ENCODE measurements around the gene BTBD16.

BTBD16 gene

DNA sequence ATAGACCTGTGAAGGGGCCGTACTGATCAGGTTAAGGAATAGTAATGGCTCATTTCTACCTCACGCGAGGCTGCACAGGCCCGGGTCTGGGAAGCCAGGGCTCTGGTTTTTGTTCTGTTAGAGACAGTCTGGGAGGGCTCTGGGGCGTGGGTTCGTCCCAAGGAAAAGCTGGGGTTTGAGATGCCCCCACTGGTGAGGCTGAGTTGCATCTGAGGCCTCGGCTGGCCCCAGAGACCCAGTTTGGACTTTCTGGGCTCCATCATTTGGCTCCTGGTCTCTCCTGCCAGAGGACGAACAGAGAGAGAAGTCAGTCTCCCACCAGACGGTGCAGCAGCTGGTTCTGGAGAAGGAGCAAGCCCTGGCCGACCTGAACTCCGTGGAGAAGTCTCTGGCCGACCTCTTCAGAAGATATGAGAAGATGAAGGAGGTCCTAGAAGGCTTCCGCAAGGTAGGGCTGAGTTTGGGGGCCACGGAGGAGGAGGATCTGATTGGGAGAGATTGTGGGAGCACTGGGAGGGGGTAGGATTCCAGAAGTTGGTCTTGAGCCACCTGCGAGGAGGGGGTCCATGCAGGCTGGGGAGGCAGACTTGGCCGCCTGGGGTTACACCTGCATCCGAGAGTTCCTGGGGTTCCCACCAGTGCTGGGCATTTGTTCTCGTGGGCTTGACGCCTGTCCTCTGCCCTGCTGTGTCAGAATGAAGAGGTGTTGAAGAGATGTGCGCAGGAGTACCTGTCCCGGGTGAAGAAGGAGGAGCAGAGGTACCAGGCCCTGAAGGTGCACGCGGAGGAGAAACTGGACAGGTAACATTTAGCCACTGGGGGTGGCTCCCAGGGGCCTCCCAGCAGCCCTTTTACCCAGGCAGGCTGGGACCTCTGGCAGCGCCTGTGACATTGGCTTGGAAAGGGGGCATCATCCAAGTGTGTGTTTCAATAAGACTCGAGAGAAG, 22.5 kb upstream of the BTBD16 start:
- DNase-seq, result no peak

- no peak for DNase-seq
These were observed 21.7 kb upstream of the BTBD16 start for GRCh38 chr10:122249303-122249850.

- no peak for DNase-seq
These were observed 20.9 kb upstream of the BTBD16 start for GRCh38 chr10:122249991-122250750.

GRCh38 chr10:122251459-122252255, 19.4 kb upstream of the BTBD16 start:
- no peak for DNase-seq

- no peak for DNase-seq
These were observed 18.3 kb upstream of the BTBD16 start for GRCh38 chr10:122252805-122253204.

DNA sequence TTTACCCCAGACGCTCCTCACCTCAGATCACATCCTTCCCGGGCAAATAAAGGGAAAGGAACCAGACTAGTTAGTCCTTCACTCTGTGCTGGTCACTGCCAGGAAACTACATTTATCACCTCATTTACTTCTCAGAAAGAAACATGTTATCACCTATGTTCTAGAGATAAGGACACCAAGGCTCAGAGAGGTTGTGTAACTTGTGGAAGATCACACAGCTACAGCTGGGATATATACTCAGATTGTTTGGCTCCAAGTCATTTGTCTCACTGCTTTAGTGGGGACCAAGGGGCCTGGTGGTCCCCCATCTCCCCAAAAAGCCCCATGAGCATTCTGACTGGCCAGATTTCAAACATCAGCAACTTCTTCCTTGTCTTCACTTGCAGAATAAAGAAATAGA, 17.5 kb upstream of the BTBD16 start:
- DNase-seq, result no peak

GRCh38 chr10:122254831-122255230, 16.3 kb upstream of the BTBD16 start:
- DNase-seq, result no peak

DNA sequence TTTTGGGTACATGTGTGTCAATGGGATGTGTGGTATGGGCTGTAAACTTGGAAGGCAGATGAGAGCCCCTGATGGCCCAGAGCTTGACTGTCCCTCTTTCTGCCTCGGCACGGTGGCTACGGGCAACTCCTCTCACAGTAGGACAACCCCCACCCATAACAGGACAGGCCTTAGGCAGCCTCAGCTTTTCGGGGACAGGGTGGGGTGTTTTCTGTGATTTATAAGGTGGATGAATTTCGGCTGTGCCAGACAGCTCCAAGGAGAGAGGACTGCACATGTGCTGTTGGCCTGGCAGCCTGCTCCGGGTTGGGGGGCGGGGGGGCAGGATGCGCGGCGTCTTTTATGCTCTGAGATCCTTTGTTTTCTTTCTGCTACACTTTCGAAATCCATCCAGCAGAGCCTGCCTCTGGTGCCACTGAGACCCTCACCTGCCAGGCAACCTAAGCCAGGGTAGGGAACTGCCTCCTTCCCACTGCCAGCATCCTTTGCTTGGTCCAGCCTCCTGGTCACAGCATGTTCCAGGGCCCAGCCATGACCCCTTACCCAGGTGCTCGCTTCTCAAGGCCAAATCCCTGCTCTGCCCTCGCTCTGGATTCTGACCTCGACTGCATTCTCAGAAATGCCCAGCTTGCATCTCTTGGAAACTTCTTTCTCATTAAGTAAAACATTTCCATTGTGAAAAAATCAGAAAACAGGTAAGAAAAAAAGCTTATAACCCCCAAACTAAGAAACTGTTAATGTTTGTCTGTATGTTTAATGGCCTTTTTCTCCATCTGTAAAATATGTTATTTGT, 15.4 kb upstream of the BTBD16 start:
- DNase-seq, result no peak

DNA sequence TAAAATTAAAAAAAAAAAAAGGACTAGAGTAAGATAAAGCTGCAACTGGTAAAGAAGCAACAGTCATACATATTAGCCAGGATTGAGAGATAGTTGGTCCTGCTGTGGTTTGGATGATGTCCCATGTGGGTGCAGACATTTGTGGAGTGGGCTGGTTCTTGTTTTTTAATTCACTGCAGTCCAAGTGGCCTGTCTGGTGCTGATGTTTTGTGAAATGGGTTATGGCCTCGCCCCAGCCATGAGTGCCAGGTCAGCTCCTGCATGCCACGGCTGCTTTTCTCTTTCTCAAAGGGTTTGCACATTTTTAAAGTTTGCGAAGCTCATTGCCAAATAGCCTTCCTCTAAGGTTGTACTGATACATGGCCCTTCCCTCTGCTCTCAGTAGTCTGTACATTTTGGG, 14.1 kb upstream of the BTBD16 start:
- DNase-seq, result no peak

GRCh38 chr10:122258136-122259074, 12.7 kb upstream of the BTBD16 start:
- no peak for DNase-seq

- DNase-seq, result no peak
These were observed 12.0 kb upstream of the BTBD16 start for GRCh38 chr10:122259075-122259466.

- no peak for DNase-seq
These were observed 9.5 kb upstream of the BTBD16 start for GRCh38 chr10:122261584-122261983.

GRCh38 chr10:122263971-122264370, 7.1 kb upstream of the BTBD16 start:
- DNase-seq, result no peak

GRCh38 chr10:122264436-122264835, 6.7 kb upstream of the BTBD16 start:
- no peak for DNase-seq

GRCh38 chr10:122264931-122265330, 6.2 kb upstream of the BTBD16 start:
- DNase-seq, result no peak

GRCh38 chr10:122265896-122266295, 5.2 kb upstream of the BTBD16 start:
- DNase-seq, result no peak

- peak; percentile 21 for DNase-seq
These were observed 3.0 kb upstream of the BTBD16 start for GRCh38 chr10:122267849-122268737.

DNA sequence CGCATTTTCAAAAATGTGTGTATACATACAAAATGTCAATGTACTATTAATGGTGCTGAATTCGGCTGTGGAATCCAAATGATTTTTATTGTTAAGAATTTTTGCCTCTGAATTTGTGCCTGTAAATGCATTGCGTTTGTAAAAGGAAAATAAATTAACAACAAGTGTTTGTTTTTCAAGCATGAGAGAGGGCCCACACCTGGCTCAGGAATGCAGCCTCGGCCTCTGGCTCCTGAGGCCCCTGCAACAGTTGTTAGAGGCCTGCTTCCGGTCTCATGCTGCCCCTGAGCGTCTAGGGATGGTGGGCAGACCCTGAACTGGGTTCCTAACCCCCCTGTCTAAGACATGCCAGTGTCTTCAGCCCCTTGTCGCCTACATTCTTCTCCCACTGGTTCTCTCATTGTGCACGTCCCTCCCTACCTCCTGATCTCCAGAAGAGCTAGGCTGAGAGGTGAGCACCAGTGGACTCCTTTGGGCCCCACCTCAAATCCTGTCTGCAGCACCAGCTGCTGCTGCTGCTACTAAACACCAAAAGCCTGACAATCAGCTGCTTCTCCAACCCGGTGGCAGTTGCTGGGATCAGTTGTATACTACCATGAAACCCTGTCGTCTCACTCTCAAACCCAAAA, 1.9 kb upstream of the BTBD16 start:
- DNase-seq, result no peak

GRCh38 chr10:122273966-122274545, 3.0 kb downstream of the BTBD16 start:
- DNase-seq, result no peak

All from effector CD4-positive, alpha-beta T cell (primary cell).